Activated T-cell treated with anti-CD3 and anti-CD28 coated beads for 1 hour (primary cell): ENCODE measurements around the gene SREBF2.

ENCODE experiments used
- DNase-seq: peaks from one replicate; pipeline ENCODE4 v3.0.0-alpha.2; 2020; ENCODE audit warnings: low read depth

Gene SREBF2

DNA sequence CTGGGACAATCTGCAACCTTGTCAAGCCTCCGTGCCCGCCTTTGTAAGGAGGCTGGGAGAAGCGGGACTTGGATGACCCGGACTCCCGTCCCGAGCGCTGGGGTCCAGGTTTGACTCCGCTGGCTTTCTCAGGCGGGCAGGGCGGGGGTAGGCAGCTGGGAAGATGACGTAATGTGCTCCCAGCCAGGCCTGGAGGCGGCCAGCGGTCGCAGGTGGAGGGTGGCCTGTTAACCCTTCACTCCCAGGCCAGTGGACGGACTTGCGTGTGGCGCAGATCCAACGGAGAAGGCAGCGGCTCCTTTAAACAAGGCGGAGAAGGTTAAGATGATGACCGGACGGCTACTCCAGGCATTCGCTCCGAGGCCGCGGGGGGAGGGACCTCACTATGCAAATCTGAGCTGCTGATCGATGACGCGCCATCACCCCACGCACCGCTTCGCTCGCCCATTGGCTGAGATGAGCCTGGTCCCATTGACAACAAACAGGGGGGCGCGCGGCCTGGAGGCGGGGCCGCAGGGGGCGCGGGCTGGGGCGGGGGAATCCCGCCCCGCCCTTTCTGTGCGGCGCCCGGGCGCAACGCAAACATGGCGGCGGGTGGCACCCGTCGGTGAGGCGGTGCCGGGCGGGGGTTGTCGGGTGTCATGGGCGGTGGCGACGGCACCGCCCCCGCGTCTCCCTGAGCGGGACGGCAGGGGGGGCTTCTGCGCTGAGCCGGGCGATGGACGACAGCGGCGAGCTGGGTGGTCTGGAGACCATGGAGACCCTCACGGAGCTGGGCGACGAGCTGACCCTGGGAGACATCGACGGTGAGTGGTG, at the start of gene SREBF2:
Gene SREBF2, plus strand, starts transcription at position 553 of the 816 bp plus-strand sequence. Its CDS starts 166 bp downstream, at position 719.
- peak; percentile 98 for DNase-seq

DNA sequence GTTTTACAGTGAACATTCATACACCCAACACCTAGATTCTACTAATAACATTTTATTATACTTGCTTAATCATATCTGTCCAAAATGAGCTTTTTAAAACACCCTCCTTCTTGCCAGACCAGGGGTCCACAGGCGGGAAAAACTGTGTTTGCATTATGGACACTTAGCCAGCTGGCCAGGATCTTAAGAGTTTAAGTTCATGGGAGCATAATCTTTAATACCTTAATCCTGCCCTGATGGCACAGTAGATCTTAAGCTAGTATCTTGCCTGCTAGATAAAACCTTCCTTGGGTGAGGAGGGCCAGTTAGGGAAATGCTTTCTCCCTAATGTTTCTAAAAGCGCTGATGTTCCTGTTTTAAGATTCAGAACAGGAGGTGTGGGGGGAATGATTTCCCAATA, 45.6 kb upstream of the SREBF2 start:
- DNase-seq: no peak

DNA sequence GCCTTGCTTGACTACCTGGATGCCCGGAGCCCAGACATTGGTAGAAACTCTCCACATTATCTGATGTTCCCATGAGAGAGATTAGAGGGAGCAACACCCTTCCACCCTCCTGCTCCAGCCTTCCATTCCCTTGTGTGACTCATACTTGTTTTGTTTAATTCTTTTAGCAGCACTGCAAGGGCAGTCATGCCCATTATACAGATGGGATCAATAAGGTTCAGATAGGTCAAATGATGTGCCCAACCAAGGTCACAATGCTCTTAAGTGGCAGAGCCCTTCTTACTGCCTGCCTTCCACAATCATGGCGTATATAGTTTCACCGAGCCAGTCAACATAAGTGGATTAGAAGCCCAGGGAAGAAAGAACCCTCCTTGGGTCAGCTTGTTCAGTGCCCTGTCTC, 39.0 kb upstream of the SREBF2 start:
- DNase-seq: no peak

DNA sequence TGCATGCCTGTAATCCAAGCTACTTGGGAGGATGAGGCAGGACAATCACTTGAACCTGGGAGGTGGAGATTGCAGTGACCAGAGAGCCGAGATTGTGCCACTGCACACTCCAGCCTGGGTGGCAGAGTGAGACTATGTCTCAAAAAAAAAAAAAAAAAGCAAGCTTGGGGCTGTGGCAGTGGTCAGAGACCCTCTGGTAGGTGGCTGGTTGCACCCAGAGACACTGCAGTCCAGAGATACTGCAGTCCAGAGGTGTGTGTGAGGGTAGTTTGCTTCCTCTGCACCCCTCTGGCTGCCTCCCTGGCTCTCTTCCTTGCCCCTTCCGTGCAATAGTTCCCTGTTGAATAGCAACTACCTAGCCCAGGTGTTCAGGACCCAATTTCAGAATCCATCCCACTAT, 34.2 kb upstream of the SREBF2 start:
- no peak for DNase-seq

DNA sequence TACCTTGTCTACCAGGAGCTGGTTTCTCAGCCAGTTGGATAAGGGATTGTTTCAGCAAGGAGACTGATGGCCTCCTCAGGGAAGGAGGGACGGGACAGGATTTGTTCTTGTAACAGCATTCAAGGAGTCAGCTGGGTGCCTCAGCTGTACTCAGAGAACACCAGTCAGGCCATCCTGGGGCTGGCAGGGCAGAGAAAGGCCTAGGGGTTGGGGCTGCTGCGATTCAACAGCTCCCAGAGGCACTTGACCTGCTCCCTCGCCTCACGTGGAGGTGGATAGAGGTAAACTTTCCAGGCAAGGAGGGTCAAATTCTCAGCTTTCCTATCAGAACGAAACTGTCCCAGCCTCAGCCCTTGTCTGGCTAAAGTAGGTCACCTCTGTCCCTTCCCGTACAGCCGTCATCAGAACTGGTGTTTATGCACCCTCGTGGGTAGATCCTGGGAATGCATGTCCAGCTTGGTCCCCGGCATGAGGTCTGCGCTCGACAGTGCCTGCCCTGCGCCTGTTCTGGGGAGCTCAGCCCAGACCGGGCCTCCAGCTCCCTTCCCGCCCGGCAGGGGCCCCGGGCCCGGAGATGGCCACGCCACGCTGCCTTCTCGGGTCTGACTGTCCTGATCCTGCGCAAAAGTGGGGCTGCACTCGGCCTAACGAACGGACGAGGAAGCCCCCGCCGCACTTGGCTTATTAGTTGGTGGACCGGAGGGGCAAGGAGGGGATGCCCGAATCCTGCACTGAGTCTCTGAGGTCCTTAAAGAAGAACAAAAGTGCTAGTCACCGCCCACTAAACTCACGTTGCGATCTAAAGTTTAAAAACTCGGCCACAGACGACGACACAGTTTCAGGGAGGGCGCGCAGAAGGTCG, 33.2 kb upstream of the SREBF2 start:
- DNase-seq: no peak

DNA sequence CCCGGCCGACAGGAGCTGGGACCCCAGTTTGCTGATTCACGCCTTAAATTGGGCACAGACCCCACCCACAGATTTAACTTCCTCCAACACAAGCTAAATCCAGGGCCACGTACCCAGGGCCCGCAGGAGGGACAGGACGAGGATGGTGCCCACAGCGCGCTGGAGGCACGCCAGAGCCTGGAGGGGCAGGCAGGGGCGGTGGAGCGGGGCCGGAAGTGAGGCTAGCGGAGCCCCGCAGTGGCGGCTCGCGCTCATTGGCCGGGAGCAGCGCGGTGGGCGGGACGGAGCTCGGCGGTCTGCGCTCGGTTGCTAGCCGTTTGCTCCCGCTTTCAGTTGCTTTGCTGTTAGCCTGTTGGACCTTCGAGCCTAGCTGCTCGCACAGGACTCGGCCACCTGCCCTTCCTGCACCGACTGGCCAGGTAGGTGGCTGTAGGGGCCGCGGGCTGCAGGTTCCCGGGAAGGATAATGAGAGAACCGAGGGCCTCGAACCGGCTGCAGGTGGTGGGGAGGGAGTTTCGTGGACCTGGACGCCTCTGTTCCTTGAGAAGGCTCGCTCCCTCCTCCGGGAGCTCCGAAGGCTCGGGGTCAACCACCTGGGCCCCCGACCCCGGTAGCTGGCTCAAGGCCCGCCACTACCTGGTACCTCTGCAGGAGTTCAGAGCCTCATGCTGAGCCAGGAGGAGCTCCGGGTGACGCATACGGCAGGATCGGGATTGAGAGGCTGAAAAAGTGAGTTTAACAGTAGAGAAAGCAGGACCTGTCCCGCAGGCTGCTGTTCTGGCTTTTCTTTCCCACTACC, 32.4 kb upstream of the SREBF2 start, which contains the start of gene CCDC134:
Gene CCDC134, plus strand, starts transcription at position 332 of the 799 bp plus-strand sequence. CDS start 8,212 bp downstream, outside the sequence.
- peak; percentile 84 for DNase-seq

DNA sequence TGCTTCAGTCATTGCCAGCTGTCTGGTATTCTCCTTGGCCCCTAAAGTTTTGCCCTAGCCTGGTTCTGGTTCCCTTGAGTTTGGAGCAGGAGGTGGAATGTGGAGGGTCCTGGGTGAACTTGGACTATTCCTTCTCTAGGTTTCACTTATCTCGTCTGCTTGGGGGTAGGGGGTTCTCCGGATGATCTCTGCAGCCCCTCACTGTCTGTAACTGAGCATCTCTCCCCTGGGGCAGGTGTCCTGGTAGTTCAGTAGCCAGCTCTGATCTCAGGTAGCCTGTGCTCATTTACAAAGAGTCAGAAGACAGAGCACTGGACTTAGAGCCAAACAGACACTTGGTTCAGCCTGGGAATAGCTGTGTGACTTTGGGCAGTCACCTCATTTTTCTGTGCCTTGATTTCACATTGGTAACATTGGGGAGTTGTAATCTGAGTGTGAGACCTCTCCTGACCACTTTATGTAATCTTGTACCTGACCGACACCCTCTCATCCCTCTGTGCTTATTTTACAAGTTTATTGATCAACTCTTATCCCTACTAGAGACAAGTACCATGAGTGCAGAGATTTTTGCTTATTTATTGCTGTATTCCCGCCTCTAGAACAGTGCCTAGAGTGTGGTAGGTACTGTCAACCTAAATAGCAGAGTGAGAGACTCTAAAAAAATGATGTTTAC, 31.6 kb upstream of the SREBF2 start:
- DNase-seq: no peak

DNA sequence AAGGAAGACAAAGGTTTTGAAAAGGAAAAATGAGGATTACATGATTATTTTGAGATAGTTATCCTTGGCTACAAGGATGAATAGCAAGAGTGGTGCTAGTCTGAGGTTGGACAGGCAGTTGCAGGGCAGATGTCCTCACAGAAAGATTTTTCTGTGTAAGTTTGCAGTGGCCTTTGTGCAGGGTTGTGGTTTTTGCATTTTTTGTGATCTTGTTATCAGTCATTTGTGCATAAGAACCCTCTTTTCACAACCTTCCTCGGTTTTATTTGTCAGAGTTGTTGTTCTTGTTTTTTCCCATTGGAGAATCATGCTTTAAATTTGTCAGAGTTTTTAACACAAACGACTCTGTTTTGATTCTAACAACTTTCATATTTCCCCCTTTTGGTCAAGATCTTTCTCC, 31.0 kb upstream of the SREBF2 start:
- DNase-seq: no peak

DNA sequence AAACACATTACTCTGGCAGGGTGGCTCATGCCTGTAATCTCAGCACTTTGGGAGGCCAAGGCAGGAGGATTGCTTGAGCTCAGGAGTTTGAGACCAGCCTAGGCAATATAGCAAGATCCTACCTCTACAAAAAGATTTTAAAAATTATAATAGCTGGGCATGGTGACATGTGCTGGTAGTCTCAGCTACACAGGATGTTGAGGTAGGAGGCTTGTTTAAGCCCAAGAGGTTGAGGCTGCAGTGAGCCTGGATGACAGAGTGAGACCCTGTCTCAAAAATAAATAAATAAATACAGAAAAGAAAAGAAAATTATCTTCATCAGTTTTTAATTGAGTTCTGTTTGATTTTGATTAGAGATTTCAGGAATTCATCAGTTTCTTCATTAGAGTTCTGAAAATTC, 27.3 kb upstream of the SREBF2 start:
- no peak for DNase-seq

DNA sequence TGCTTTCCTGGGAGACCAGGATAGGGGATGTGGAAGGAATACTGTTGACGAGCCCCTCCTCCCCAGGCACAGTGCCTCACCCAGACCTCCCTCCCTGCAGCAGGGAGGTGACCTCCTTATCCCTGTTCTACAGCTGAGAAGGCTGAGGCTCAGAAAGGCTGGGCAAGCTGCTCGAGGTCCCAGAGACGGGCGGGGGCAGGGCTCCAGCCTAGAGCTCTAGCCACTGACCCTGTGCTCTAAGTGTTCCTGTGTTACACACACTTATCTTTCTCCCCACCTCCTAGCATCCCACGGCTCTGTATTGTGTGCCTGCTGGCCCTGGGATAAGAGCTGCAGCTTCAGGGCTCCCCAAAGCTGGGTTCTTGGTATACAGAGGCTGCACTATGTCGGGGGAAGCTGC, 24.5 kb upstream of the SREBF2 start:
- DNase-seq: no peak

DNA sequence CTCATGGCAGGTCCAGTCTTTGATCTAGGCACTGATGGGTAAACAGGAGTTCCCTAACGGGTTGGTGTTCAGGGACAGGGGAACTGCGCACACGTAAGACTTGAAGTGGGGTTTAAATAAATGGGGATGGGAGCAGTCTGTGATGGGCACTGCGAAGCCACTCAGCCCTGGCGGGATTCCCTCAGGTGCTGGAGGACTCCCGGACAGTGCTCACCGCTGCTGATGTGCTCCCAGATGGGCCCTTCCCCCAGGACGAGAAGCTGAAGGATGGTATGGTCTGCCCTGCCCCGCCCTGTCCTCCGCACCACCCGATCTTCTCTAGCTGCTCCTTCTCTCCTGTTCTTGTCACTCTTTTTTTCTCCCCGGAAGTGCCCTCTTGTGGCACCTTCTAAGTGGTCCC, 22.9 kb upstream of the SREBF2 start:
- DNase-seq: no peak

DNA sequence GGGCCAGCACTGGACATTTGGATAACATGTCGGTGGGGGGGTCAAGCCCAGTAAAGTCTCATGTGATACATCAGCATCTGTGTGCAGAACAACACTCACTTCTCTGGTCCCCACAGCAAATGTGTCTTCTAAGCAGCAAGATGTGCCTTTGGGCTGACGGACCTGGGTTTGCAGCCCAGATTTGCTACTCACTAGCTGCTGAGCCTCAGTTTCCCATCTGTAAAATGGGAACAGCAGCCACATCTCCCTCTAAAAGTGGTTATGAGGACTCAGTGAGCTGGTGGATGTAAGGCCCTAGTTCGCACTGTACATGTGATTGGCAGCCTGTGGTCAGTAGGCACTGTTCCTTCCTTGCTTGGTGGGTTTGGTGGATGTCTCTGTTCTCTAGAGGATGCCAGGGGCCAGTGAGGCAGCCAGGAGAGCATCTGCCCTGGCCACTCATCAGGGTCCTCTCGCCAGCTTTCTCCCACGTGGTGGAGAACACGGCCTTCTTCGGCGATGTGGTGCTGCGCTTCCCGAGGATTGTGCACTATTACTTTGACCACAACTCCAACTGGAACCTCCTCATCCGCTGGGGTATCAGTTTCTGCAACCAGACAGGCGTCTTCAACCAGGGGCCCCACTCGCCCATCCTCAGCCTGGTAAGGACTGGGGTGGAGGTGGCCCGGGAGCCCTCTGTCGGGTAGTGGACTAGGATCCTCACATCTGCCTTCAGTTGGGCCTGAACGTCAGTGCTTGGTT, 19.9 kb upstream of the SREBF2 start:
- no peak for DNase-seq

DNA sequence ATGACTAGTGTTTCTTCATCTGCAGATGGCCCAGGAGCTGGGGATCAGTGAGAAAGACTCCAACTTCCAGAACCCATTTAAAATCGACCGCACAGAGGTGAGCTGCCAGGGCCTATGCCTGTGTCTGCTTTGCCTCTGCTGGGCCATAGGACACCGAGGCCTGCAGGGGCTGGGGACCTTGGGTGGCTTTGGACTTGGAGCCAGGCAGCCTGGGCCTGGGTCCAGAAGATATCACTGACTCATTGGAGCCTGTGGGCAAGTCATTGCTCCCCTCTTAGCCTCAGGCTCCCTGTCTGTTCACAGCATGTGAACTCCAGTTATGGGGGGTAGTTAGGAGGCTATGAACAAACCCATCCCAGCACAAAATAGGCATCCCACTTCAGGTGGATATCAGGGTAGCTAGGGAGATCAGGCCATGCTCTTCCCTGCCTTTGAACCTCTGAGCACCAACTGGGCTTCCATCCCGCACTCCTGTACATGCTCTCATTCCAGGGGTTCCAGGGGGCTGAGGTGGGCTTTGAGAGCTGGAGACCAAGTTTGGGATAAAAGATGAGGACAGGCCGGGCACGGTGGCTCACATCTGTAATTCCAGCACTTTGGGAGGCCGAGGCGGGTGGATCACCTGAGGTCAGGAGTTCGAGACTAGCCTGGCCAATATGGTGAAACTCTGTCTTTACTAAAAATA, 19.0 kb upstream of the SREBF2 start:
- DNase-seq: no peak

DNA sequence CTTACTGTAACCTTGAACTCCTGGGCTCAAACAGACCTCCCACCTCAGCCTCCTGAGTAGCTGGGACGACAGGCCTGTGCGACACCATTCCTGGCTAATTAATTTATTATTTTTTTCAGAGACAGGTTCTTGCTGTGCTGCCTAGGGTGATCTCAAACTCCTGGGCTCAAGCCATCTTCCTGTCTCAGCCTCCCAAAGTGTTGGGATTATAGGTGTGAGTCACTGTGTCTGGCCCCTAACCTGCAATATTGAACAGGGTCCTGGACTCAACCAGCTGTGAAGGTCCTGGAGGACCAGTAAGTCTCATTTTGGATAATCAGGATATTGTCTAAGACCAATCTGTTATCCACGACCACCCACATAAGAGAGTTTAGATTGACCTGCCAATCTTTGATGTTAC, 17.2 kb upstream of the SREBF2 start:
- no peak for DNase-seq

DNA sequence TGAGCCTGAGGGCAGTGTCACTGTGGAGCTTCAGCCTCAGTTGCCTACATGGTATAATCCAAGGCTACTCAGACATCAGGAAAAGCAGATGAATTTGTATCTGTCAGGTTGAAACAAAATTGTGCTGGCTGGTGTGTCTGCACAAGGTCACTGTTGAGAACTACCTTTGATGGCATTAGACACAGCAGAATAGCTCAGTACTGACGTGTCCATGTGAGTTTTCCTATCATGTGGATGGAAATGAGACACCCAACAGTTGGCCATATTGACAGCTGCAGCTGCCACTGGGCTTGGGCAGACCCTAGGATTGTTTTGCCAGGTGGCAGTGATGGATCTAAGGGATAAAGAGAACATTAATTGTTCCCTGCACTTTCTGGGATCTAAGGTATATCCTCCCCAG, 16.7 kb upstream of the SREBF2 start:
- no peak for DNase-seq

DNA sequence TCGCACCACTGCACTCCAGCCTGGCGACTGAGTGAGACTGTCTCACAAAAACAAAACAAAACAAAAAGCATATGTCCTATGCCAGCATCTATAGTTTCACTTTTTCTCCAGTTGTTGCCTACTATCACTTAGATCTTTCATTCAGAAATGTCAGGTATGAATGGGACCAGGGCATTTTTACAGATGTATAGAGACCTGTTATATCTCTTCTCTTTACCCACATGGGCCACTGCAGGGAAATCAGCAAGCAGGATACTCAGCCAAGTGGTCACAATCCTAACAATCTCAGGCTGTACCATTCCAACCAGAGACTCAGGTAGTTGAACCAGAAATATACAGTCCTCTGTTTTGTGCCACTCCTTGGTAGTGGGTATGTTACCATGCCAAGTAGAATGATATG, 16.0 kb upstream of the SREBF2 start:
- DNase-seq: no peak

DNA sequence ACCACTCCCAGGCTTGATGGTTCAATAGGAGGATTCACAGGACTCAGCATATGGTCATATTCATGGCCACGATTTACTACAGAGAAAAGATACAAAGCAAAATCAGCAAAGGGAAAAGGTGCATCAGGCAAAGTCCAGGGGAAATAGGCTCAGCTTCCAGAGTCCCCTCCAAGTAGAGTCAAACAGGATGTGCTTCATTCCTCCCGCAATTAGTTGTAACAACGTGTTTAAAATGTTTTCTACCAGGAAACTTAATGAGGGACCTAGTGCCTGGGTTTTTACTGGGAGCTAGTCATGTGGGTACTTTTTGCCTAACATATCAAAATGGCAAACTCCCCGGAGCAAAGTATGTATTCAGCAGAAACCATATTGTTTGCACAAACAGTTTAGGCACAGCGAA, 14.9 kb upstream of the SREBF2 start:
- DNase-seq: no peak

DNA sequence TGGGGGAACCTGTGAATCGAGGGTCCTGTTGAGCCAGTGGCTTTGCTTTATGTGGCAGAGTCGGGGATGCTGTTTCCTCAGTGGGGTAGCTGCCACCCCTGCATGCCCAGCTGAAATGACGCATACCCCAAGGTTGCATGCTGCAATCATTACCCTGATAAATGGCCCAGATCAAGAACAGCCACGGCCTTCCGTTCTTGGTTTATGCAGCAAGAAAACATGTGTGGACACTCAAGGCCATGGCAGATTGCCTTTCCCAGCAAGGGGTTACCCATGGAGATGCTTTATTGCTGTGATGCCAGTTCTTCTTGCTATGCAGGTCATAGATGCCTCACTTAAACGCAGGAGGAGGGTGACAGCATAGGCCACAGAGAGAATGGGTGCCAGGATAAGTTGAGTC, 14.3 kb upstream of the SREBF2 start:
- no peak for DNase-seq

DNA sequence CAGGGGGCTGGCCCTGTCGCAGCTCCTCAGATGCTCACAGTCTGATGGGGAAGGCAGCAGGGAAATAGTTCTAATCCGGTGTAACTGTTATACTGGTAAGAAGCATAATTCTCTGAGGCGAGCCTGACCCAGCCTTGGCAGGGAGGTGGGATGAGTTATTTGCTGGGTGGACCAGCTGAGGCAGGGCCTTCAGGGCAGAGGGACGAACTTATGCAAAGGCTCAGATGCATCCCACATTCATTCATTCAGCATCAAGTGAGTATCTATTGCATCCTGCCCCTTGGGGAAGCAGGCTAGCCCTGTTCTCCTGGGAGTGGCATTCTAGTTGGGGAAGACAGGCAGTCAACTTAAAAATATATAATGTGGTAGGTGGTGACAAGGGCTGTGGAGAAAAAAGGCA, 13.6 kb upstream of the SREBF2 start:
- no peak for DNase-seq

DNA sequence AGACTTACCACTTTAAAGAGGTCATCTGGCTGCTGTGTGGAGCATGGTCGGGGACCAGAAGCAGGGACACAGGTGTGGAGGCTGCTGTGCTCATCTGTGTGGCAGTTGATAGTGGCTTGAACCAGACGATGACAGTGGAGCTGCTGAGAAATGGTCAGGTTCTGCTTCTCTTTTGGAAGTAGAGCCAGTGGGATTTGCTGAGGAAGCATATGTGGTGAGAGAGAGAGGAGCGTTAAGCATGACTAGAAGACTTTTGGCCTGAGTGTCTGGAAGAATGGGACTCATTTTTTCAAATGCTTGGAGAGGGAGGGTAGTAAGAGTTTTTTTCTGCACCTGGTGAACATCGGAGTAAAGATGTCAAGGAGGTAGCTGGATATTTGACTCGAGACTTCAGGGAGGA, 12.5 kb upstream of the SREBF2 start:
- no peak for DNase-seq
